Measurements from ENCODE around the gene AGTPBP1.
"Not testable (repeated sequence)": the region's sequence is repeated elsewhere in the genome, so short reads cannot be mapped to it uniquely, and the experiment has no call there.

Gene AGTPBP1

GRCh38 chr9:85719411-85719810, 22.3 kb downstream of the AGTPBP1 start:
- DNase-seq: not testable (repeated sequence)

GRCh38 chr9:85717818-85718217, 23.9 kb downstream of the AGTPBP1 start:
- DNase-seq: not testable (repeated sequence)

GRCh38 chr9:85717220-85717619, 24.5 kb downstream of the AGTPBP1 start:
- no peak for DNase-seq

- DNase-seq: no peak
Observed at GRCh38 chr9:85716031-85716877, 25.5 kb downstream of the AGTPBP1 start.

GRCh38 chr9:85715587-85715986, 26.2 kb downstream of the AGTPBP1 start:
- DNase-seq: no peak

- DNase-seq: no peak
Observed at GRCh38 chr9:85713897-85714296, 27.9 kb downstream of the AGTPBP1 start.

GRCh38 chr9:85704744-85705143, 37.0 kb downstream of the AGTPBP1 start:
- DNase-seq: no peak

GRCh38 chr9:85703398-85703797, 38.4 kb downstream of the AGTPBP1 start:
- DNase-seq: no peak

- no peak for DNase-seq
Observed at GRCh38 chr9:85702726-85703289, 38.9 kb downstream of the AGTPBP1 start.

GRCh38 chr9:85702191-85702590, 39.6 kb downstream of the AGTPBP1 start:
- DNase-seq: no peak

- no peak for DNase-seq
Observed at GRCh38 chr9:85700330-85700729, 41.4 kb downstream of the AGTPBP1 start.

- DNase-seq: no peak
Observed at GRCh38 chr9:85688361-85688760, 53.4 kb downstream of the AGTPBP1 start.

- DNase-seq: no peak
Observed at GRCh38 chr9:85685081-85685480, 56.7 kb downstream of the AGTPBP1 start.

GRCh38 chr9:85676790-85677189, 65.0 kb downstream of the AGTPBP1 start:
- no peak for DNase-seq

GRCh38 chr9:85667374-85667773, 74.4 kb downstream of the AGTPBP1 start:
- DNase-seq: no peak

- no peak for DNase-seq
Observed at GRCh38 chr9:85666086-85666485, 75.7 kb downstream of the AGTPBP1 start.

GRCh38 chr9:85662573-85662972, 79.2 kb downstream of the AGTPBP1 start:
- no peak for DNase-seq

GRCh38 chr9:85658716-85659115, 83.0 kb downstream of the AGTPBP1 start:
- no peak for DNase-seq

GRCh38 chr9:85653153-85653552, 88.6 kb downstream of the AGTPBP1 start:
- DNase-seq: no peak

GRCh38 chr9:85647571-85647970, 94.2 kb downstream of the AGTPBP1 start:
- no peak for DNase-seq

GRCh38 chr9:85645909-85646627, 95.7 kb downstream of the AGTPBP1 start:
- no peak for DNase-seq

- DNase-seq: no peak
Observed at GRCh38 chr9:85640425-85640824, 101.3 kb downstream of the AGTPBP1 start.

- no peak for DNase-seq
Observed at GRCh38 chr9:85639675-85640186, 102.0 kb downstream of the AGTPBP1 start.

- DNase-seq: no peak
Observed at GRCh38 chr9:85631809-85632208, 109.9 kb downstream of the AGTPBP1 start.

All from NCI-H446 treated with DMSO at 0.1 percent for 48 hours (cell line).